Measurements from ENCODE around the gene PILRB. TPM values are rescaled to one million over a fixed set of nuclear protein-coding genes. Genes with fewer than 3 reads are reported as not detected.

The PILRB gene
- total RNA-seq (2022; extraction: Qiagen RNA extraction): 12.1 to 32.0 TPM (median 25.1 TPM) in 5 replicates

GRCh38 chr7:100358027-100358856, at the start of gene PILRB:
PILRB (plus strand) TSS chr7:100358117; CDS start chr7:100358303, 186 bp downstream.

GRCh38 chr7:100373261-100373831, 15.4 kb downstream of the PILRB start, which contains the start of gene PILRA:
PILRA (plus strand) TSS chr7:100373487; CDS start chr7:100373657, 170 bp downstream.

Other genes starting within 250 kb of the PILRB start
- gene TAF6, start 238.8 kb upstream of the PILRB start, total RNA-seq (2022; extraction: Qiagen RNA extraction): 54.7 to 70.6 TPM (median 67.5 TPM) in 5 replicates
- 8.1 to 10.4 TPM (median 9.5 TPM) in 5 replicates for gene CNPY4, start 238.5 kb upstream of the PILRB start, total RNA-seq (2022; extraction: Qiagen RNA extraction)
- 1.8 to 2.7 TPM (median 2.5 TPM) in 5 replicates for gene MBLAC1, start 231.2 kb upstream of the PILRB start, total RNA-seq (2022; extraction: Qiagen RNA extraction)
- gene LAMTOR4, start 209.2 kb upstream of the PILRB start, total RNA-seq (2022; extraction: Qiagen RNA extraction): 122 to 148 TPM (median 137 TPM) in 5 replicates
- 7.3 to 14.2 TPM (median 12.1 TPM) in 5 replicates for gene TRAPPC14, start 199.4 kb upstream of the PILRB start, total RNA-seq (2022; extraction: Qiagen RNA extraction)
- 0.04 to 0.09 TPM (median 0.05 TPM) in 4 of 5 replicates, not detected in the other for gene GAL3ST4, start 189.5 kb upstream of the PILRB start, total RNA-seq (2022; extraction: Qiagen RNA extraction)
- gene GPC2, start 180.7 kb upstream of the PILRB start, total RNA-seq (2022; extraction: Qiagen RNA extraction): 0.39 to 0.75 TPM (median 0.69 TPM) in 5 replicates
- 0.16 to 0.35 TPM (median 0.24 TPM) in 4 of 5 replicates, not detected in the other for gene STAG3, start 180.2 kb upstream of the PILRB start, total RNA-seq (2022; extraction: Qiagen RNA extraction)
- not detected in 5 replicates for gene PVRIG, start 138.2 kb upstream of the PILRB start, total RNA-seq (2022; extraction: Qiagen RNA extraction)
- gene SPDYE3, start 50.4 kb upstream of the PILRB start, total RNA-seq (2022; extraction: Qiagen RNA extraction): not detected in 5 replicates
- gene PILRA, start 15.4 kb downstream of the PILRB start, total RNA-seq (2022; extraction: Qiagen RNA extraction): 3.0 to 5.8 TPM (median 5.0 TPM) in 5 replicates
- gene ZCWPW1, start 70.6 kb downstream of the PILRB start, total RNA-seq (2022; extraction: Qiagen RNA extraction): 0.86 to 1.7 TPM (median 1.5 TPM) in 5 replicates
- 37.5 to 52.8 TPM (median 47.6 TPM) in 5 replicates for gene MEPCE, start 71.7 kb downstream of the PILRB start, total RNA-seq (2022; extraction: Qiagen RNA extraction)
- 32.6 to 42.1 TPM (median 38.3 TPM) in 5 replicates for gene PPP1R35, start 78.4 kb downstream of the PILRB start, total RNA-seq (2022; extraction: Qiagen RNA extraction)
- 0.47 to 1.1 TPM (median 0.89 TPM) in 5 replicates for gene SPACDR, start 106.1 kb downstream of the PILRB start, total RNA-seq (2022; extraction: Qiagen RNA extraction)
- gene TSC22D4, start 121.1 kb downstream of the PILRB start, total RNA-seq (2022; extraction: Qiagen RNA extraction): 49.8 to 72.0 TPM (median 61.8 TPM) in 5 replicates
- gene NYAP1, start 125.8 kb downstream of the PILRB start, total RNA-seq (2022; extraction: Qiagen RNA extraction): 3.9 to 7.8 TPM (median 6.4 TPM) in 5 replicates
- 29.4 to 57.4 TPM (median 50.2 TPM) in 5 replicates for gene AGFG2, start 181.1 kb downstream of the PILRB start, total RNA-seq (2022; extraction: Qiagen RNA extraction)
- 0.32 to 0.66 TPM (median 0.38 TPM) in 4 of 5 replicates, not detected in the other for gene SAP25, start 215.8 kb downstream of the PILRB start, total RNA-seq (2022; extraction: Qiagen RNA extraction)
- 10.2 to 19.5 TPM (median 15.7 TPM) in 5 replicates for gene LRCH4, start 228.0 kb downstream of the PILRB start, total RNA-seq (2022; extraction: Qiagen RNA extraction)
- 0.10 to 0.33 TPM (median 0.25 TPM) in 5 replicates for gene FBXO24, start 228.2 kb downstream of the PILRB start, total RNA-seq (2022; extraction: Qiagen RNA extraction)
- gene PCOLCE, start 244.2 kb downstream of the PILRB start, total RNA-seq (2022; extraction: Qiagen RNA extraction): 6.8 to 10.9 TPM (median 8.8 TPM) in 5 replicates

Measured in A549 treated with dexamethasone at 1 μM for 4 hours (cell line).